Chondrocyte (in vitro differentiated cells): ENCODE measurements around the gene SLC25A39. TPM values are rescaled to one million over a fixed set of nuclear protein-coding genes. Genes with fewer than 3 reads are reported as not detected.

Experiments used
- DNase-seq: peaks from one replicate; pipeline ENCODE4 v3.0.0; 2021; ENCODE audit warnings: mixed read lengths, low spot score
- H3K27ac Mint-ChIP-seq: one replicate; pipeline ENCODE4 v1.8.0; 2021; ENCODE audit warnings: mild to moderate bottlenecking, moderate library complexity, mixed read lengths; ENCODE audit not compliant: unreplicated experiment
- H3K27me3 Mint-ChIP-seq: 2 replicates; pipeline ENCODE4 v1.8.0; 2021; ENCODE audit warnings: low read depth, mixed read lengths
- H3K36me3 Mint-ChIP-seq: 2 replicates; pipeline ENCODE4 v1.8.0; 2021; ENCODE audit warnings: low read depth, mixed read lengths
- H3K4me1 Mint-ChIP-seq: 2 replicates; pipeline ENCODE4 v1.8.0; 2021; ENCODE audit warnings: low read depth, mild to moderate bottlenecking, mixed read lengths
- H3K4me3 Mint-ChIP-seq: one replicate; pipeline ENCODE4 v1.8.0; 2021; ENCODE audit warnings: mild to moderate bottlenecking, moderate library complexity, mixed read lengths; ENCODE audit not compliant: unreplicated experiment
- H3K9me3 Mint-ChIP-seq: 2 replicates; pipeline ENCODE4 v1.8.0; 2021; ENCODE audit warnings: low read depth, mixed read lengths
- total RNA-seq: library from RNA; stranded (reverse); gene quantifications from 3 replicates; pipeline ENCODE4 v1.2.1, GENCODE V29; 2021
- TF ChIP-seq, protein P1 (sequence below): fragments of 200-600 bp; sonication (generic); IDR thresholded peaks from 2 replicates; pipeline ENCODE4 v1.5.0; 2021; ENCODE audit warnings: antibody characterized with exemption, mild to moderate bottlenecking, moderate library complexity

SLC25A39 gene
- total RNA-seq, 1 donor from 2014 or later, result 84.1 TPM

DNA sequence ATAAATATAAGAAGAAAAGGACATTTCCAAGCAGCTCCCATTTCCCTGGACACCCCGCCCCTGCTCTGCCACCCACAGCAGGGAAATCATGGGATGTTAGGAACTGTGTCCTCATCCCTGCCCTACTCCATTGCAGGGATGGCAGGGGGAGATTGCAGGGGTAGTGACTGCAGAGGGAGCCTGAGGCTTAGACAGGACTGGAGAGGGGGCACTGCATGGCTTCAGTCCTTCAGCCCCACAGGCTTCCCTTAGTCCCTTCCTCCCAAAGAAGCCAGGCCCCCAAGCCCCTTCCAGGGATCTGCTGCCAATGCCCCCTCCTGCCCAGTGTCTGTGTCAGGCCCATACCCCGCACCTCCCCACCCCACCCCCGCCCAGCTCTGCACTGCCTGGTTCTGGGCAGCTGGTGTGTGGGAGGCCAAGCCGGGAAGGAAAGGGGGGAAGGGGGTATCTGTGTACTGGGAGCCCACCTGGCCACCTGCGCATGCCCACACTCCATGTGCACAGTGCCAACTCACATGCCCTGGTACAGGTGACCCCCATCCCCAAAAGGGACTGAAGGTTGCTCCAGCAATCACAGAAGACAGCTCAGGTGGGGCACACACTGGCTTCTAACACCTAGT lies 13.0 kb downstream of the SLC25A39 start:
- TF ChIP-seq, protein P1, sequence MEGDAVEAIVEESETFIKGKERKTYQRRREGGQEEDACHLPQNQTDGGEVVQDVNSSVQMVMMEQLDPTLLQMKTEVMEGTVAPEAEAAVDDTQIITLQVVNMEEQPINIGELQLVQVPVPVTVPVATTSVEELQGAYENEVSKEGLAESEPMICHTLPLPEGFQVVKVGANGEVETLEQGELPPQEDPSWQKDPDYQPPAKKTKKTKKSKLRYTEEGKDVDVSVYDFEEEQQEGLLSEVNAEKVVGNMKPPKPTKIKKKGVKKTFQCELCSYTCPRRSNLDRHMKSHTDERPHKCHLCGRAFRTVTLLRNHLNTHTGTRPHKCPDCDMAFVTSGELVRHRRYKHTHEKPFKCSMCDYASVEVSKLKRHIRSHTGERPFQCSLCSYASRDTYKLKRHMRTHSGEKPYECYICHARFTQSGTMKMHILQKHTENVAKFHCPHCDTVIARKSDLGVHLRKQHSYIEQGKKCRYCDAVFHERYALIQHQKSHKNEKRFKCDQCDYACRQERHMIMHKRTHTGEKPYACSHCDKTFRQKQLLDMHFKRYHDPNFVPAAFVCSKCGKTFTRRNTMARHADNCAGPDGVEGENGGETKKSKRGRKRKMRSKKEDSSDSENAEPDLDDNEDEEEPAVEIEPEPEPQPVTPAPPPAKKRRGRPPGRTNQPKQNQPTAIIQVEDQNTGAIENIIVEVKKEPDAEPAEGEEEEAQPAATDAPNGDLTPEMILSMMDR, result no peak
- no peak overlapping the region for H3K4me3 Mint-ChIP-seq
- peaks cover 18% of the 10 kb centered on the region for H3K4me1 Mint-ChIP-seq
- no peaks in the 10 kb centered on the region for H3K36me3 Mint-ChIP-seq
- peaks cover 27% of the 10 kb centered on the region for H3K27me3 Mint-ChIP-seq
- no peak for DNase-seq
- no peaks in the 10 kb centered on the region for H3K9me3 Mint-ChIP-seq
- H3K27ac Mint-ChIP-seq, result no peak overlapping the region

DNA sequence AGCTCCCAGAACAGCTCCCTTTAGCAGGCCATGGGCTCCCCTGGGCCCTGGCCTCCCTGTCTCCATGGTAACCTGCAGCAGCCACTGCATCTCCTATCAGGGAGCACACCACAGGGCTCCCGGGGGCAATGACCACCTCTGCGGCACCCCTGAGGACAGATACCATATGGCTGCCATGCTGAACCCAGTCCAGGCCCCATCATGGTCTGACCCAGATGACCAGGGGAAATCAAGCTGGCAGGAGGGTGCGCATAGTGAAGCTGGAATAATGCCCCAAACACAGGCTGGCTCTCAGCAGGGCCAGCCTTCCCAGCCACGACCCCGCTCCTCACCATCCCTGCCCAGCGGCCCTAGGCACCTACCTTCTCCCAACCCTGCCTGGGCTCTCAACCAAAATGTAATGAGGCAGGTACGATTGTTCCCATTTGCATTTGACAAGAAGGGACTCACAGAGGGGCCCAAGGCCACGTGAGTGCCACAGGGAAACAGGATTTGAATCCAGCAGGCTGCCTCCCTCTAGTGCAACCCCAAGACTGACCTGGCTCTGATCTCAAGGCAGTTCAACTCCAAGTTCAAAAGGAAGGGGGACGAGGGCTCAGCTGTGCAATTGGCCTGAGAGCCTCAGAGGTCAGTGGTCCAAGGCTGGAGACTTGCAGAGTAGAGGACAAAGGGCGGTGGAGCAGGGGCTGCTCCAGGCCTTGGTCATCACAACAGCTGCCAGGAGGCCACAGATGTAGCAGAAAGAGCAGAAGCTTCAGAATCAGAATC lies 13.8 kb downstream of the SLC25A39 start:
- Mint-ChIP-seq H3K27ac (no peak overlapping the region), H3K9me3 (no peaks in the 10 kb centered on the region), H3K36me3 (no peaks in the 10 kb centered on the region), H3K4me1 (peaks cover 12% of the 10 kb centered on the region), H3K4me3 (no peak overlapping the region), H3K27me3 (peaks cover 21% of the 10 kb centered on the region)
- TF ChIP-seq, protein P1, result no peak
- DNase-seq, result no peak

DNA sequence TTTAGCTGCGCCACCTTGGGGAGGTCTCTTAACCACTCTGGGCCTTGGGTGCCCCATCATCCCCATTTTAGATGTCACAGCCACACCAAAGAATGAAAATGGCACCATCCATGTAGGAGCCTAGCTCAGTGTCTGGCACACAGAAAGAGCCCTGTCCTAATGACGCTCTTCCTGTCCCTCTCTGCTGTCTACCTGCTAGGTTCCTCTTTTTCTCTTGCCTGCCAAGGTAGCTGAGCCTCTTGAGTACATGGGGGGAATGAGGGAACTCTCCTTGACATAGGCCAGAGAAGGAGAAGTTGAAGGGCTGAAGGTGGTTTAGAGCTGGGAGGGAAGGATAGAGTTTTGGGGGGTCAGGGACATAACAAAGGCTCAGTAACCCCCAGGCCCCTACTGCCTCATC lies 14.4 kb downstream of the SLC25A39 start:
- no peak for DNase-seq
- no peaks in the 10 kb centered on the region for H3K9me3 Mint-ChIP-seq
- H3K36me3 Mint-ChIP-seq, result no peaks in the 10 kb centered on the region
- H3K27ac Mint-ChIP-seq, result no peak overlapping the region
- H3K4me1 Mint-ChIP-seq, result peaks cover 7% of the 10 kb centered on the region
- TF ChIP-seq, protein P1, result no peak
- peaks cover 16% of the 10 kb centered on the region for H3K27me3 Mint-ChIP-seq
- no peak overlapping the region for H3K4me3 Mint-ChIP-seq

DNA sequence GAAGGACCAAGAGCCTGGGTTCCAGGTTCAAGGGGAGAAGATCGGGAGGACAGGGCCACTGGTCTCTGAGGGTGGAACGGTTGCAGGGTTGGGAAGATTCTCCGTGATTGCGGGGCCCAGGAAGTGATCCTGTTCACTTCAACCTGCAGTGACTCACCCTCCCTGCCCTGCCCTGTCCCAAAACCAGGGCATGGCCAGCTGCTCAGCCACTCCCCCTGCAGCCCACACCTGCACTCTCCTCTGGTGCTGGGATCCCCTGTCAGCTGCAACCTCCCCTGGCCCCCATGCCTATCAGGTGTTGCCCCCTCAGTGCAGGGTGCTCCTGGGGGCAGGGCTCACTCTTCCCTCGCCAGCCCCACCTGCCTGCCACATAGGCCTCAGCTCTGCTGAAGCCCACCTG lies 15.2 kb downstream of the SLC25A39 start:
- no peak overlapping the region for H3K27ac Mint-ChIP-seq
- no peak overlapping the region for H3K4me3 Mint-ChIP-seq
- TF ChIP-seq, protein P1, result no peak
- H3K27me3 Mint-ChIP-seq, result peaks cover 21% of the 10 kb centered on the region
- DNase-seq, result no peak
- no peaks in the 10 kb centered on the region for H3K36me3 Mint-ChIP-seq
- H3K9me3 Mint-ChIP-seq, result no peaks in the 10 kb centered on the region
- H3K4me1 Mint-ChIP-seq, result peaks cover 7% of the 10 kb centered on the region

DNA sequence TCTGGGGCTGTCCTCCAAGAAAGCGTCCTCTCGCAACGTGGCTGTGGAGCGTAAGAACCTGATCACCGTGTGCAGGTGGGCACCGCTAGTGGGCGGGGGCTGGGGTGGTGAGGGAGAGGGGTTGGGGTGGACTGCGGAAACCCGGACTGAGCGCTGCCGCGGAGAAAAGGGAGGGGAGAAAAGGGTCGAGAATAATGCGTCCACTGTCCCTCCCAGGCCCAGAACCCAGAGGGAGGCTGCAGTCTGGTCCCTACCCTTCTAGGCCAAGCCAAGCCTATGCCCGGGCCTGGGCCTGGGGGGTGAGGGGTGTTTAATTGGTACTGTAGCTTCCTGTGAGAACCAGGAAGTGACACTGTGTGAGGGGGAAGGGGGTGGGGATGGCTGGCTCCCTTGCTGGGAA lies 15.8 kb downstream of the SLC25A39 start:
- Mint-ChIP-seq H3K36me3 (no peaks in the 10 kb centered on the region), H3K9me3 (no peaks in the 10 kb centered on the region), H3K4me1 (peaks cover 7% of the 10 kb centered on the region), H3K4me3 (peak overlapping the region; percentile 33), H3K27me3 (peaks cover 19% of the 10 kb centered on the region), H3K27ac (no peak overlapping the region)
- TF ChIP-seq, protein P1, result no peak
- no peak for DNase-seq
